IPS-15b (cell line): ENCODE measurements around the gene ANO2.

Experiments
- H3K27me3 ChIP-seq: one replicate; pipeline ENCODE4 v1.6.1; 2013; ENCODE audit warnings: low read length; ENCODE audit not compliant: control insufficient read depth, insufficient read depth
- H3K36me3 ChIP-seq: one replicate; pipeline ENCODE4 v1.6.1; 2013; ENCODE audit warnings: low read length; ENCODE audit not compliant: control insufficient read depth, insufficient read depth
- H3K4me1 ChIP-seq: one replicate; pipeline ENCODE4 v1.6.1; 2013; ENCODE audit warnings: mild to moderate bottlenecking, low read length; ENCODE audit not compliant: control insufficient read depth, insufficient read depth
- H3K4me3 ChIP-seq: one replicate; pipeline ENCODE4 v1.5.1; 2013; ENCODE audit warnings: low read depth, low read length
- H3K9ac ChIP-seq: one replicate; pipeline ENCODE4 v1.6.1; 2013; ENCODE audit warnings: low read depth, mild to moderate bottlenecking, low read length
- H3K9me3 ChIP-seq: one replicate; pipeline ENCODE4 v1.6.1; 2013; ENCODE audit warnings: mild to moderate bottlenecking, low read length; ENCODE audit not compliant: control insufficient read depth, insufficient read depth

Gene ANO2

DNA sequence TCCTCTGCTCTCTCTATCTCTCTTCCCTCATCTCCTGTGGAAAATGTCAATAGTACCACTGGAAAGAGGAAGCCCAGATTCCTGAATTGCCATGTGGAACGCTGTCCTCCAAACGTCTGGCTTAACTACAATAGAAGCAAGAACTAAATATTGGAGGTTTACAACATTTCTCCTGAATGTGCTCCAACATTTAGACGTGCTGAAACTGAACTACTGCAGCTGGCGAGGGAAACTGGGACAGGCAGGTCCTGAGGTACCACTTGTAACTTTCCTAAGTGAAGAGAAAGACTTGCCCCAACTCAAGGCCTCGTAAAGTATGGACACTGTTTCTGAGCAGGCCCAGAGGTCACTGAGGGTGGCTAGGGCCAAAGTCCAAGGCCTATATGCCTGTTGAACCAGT, 325.4 kb downstream of the ANO2 start:
- Histone ChIP-seq H3K4me3 (no peak overlapping the region), H3K4me1 (no peaks in the 10 kb centered on the region), H3K36me3 (no peaks in the 10 kb centered on the region), H3K9ac (no peak overlapping the region), H3K27me3 (no peaks in the 10 kb centered on the region), H3K9me3 (no peaks in the 10 kb centered on the region)

DNA sequence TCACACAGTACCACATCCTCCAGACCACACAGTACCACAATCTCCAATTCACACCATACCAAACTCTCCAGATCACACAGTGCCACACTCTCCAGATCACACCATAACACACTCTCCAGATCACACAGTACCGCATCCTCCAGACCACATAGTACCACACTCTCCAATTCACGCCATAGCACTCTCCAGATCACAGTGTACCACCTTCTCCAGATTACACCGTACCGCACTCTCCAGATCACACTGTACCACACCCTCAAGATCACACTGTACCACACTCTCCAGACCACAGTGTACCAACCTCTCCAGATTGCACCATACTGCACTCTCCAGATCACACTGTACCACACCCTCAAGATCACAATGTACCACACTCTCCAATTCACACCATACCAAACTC, 328.2 kb downstream of the ANO2 start:
- Histone ChIP-seq H3K9ac (no peak overlapping the region), H3K9me3 (no peaks in the 10 kb centered on the region), H3K36me3 (no peaks in the 10 kb centered on the region)

DNA sequence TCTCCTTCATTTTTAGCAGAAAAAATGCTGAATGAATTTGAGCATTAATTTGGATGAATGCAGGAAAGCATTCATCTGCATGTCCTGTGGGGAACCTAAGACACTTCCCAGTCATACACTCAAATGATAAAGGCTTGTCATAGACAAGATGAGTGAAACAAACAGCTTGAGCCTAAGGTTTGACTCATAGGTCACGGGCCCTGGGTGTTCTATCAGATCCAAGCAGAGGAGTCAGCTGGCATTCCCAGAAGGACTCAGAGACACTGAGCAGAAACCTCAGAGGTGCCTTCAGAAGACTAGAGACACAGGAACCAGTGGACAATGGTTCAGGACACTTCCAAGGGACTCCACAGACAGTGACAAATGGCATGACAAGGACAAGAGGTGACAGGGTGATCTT, 329.3 kb downstream of the ANO2 start:
- Histone ChIP-seq H3K9me3 (no peaks in the 10 kb centered on the region), H3K36me3 (no peaks in the 10 kb centered on the region), H3K27me3 (no peaks in the 10 kb centered on the region), H3K9ac (no peak overlapping the region), H3K4me3 (no peak overlapping the region), H3K4me1 (no peaks in the 10 kb centered on the region)

More for the DNA sequence above, 328.2 kb downstream of the ANO2 start:
- Histone ChIP-seq H3K4me1 (no peaks in the 10 kb centered on the region), H3K4me3 (no peak overlapping the region), H3K27me3 (no peaks in the 10 kb centered on the region)

DNA sequence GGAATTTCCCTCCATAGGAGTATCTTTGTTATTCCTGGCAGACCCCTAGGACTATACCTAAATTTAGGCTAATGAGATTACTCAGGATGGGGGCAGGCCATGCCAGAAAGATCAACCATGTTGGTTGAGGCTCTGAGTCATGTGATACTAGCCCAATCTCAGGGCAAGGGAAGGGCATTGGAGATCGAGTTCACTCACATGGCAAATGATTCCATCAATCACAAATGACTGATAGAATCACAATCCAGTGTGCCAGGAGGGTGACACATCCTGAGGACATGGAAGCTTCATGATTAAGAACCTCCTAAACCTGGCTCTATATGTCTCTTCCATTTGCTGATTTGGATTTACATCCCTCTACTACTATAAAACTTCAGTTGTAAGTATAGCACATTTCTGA, 330.8 kb downstream of the ANO2 start:
- H3K9me3 ChIP-seq = no peaks in the 10 kb centered on the region
- no peaks in the 10 kb centered on the region for H3K4me1 ChIP-seq
- H3K4me3 ChIP-seq = no peak overlapping the region
- no peaks in the 10 kb centered on the region for H3K36me3 ChIP-seq
- H3K9ac ChIP-seq = no peak overlapping the region
- H3K27me3 ChIP-seq = no peaks in the 10 kb centered on the region

DNA sequence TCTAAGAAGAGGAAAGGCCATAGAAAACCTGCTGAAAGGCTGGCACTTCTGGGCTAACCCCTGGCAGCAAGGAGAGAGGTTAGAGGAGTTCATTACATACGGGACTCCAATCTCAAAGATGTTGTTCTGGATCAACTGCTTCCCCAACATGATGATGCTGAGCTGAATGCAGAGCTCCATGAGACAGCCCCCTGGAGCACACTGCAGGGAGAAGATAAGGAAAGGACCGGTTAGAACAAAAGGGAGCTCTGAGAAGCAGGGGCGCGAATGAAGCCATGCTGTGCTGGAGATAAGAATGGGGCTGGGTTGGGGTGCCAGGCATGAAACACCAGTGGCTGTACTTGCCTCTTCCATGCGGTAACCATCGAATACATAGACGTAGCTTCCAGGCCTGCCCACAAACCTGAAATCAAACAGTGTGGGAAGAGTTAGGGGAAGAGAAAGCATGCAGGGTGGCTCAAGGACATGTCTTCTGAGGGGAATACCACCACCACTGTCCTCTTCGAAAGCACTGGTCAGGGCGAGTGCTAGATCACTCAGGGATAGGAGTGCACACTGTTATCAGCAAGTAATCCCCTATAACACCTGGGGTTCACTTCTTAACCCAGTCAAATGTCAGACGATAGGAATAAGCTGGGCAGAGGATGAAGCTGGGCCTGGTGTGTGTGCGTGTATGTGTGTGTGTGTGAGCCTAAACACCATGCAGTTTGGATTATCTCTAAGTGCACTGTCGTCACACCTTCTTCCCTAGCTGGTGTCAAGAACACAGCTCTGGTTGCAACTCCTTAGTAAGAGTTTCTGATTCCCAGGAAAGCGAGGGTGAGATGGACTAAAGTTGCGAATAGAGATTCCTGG, 332.3 kb downstream of the ANO2 start:
- H3K9ac ChIP-seq = no peak overlapping the region
- no peaks in the 10 kb centered on the region for H3K27me3 ChIP-seq
- H3K4me1 ChIP-seq = no peaks in the 10 kb centered on the region
- no peaks in the 10 kb centered on the region for H3K9me3 ChIP-seq
- H3K4me3 ChIP-seq = no peak overlapping the region
- H3K36me3 ChIP-seq = no peaks in the 10 kb centered on the region

DNA sequence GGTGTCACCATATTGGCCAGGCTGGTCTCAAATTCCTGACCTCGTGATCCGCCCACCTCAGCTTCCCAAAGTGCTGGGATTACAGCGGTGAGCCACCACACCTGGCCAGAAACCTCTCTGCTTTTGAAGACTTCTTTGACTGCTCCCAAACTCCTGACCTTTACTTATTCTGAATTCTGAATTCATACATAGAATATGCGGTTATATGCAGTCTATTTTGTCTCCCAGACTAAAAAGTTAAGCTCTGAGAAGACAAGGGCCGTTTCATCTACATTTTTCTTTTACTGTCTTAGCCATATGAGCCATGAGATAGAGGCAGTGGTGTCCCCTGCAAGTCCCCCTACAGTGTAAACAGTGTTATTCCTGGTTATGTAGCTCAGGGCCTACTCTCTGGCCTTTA, 333.9 kb downstream of the ANO2 start:
- H3K4me3 ChIP-seq = no peak overlapping the region
- H3K9me3 ChIP-seq = no peaks in the 10 kb centered on the region
- no peak overlapping the region for H3K9ac ChIP-seq
- H3K36me3 ChIP-seq = no peaks in the 10 kb centered on the region
- H3K4me1 ChIP-seq = no peaks in the 10 kb centered on the region
- H3K27me3 ChIP-seq = no peaks in the 10 kb centered on the region

DNA sequence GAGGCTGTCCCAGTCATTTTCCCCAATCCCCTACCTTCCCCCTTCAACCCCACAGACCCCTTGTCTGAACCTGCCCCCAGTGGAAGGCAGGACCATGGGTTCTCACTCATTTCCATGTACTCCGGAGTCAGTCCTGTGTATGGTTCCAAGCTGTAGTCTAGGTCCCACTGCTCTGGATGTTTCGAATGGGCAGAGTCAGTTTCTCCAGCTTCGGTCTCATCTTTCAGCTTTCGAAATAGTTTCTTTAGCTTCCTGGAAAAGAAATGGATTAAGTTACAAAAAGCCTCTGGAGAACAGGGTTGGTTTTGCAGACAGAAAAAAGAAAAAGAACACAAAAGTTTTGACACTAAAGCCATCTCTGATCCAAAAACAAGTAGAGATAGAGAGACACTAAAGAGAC, 345.7 kb downstream of the ANO2 start:
- no peaks in the 10 kb centered on the region for H3K9me3 ChIP-seq
- H3K4me3 ChIP-seq = no peak overlapping the region
- no peaks in the 10 kb centered on the region for H3K27me3 ChIP-seq
- H3K36me3 ChIP-seq = no peaks in the 10 kb centered on the region
- no peaks in the 10 kb centered on the region for H3K4me1 ChIP-seq
- H3K9ac ChIP-seq = no peak overlapping the region

DNA sequence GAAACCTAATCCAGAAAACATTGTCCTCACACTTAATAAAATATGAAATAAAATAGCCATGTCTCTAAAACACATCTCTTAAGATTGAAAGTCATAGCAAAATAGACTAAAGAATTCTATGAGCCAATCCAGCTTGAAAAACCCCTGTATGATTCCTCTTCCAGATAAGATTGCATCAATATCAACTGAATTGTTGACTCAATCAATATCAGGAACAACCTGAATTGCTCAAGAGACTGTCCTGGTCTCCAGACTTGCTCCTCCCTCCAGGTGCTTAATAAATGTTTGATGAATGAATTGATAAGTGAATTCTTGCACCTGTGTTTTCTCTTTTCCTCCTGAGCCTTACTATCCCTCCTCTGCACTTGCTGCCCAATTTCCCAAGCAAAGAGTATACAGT, 351.1 kb downstream of the ANO2 start:
- H3K9ac ChIP-seq = no peak overlapping the region
- no peaks in the 10 kb centered on the region for H3K9me3 ChIP-seq
- no peaks in the 10 kb centered on the region for H3K36me3 ChIP-seq

DNA sequence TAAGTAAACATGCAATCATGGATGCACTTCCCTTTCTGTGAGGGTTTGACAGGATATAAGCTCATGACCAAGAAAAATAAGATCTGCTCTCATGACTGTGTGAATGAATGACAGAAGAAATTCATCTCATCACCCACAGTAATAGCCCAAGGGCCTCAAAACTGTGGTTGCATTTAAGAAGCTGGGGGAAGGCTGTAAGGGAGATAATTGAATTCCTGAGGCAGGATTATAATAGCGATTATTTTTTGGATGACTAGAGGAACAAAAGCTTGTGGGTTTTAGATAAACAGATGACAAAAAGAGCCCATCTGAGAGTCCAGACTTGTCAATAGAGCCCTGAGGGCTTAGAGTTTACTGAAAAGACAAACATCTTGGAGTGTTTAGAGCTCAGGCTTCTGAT, 352.0 kb downstream of the ANO2 start:
- Histone ChIP-seq H3K4me1 (peaks cover 6% of the 10 kb centered on the region), H3K4me3 (no peak overlapping the region), H3K9me3 (no peaks in the 10 kb centered on the region), H3K27me3 (no peaks in the 10 kb centered on the region), H3K36me3 (no peaks in the 10 kb centered on the region), H3K9ac (no peak overlapping the region)

More for the DNA sequence above, 351.1 kb downstream of the ANO2 start:
- Histone ChIP-seq H3K4me1 (no peaks in the 10 kb centered on the region), H3K27me3 (no peaks in the 10 kb centered on the region), H3K4me3 (no peak overlapping the region)

DNA sequence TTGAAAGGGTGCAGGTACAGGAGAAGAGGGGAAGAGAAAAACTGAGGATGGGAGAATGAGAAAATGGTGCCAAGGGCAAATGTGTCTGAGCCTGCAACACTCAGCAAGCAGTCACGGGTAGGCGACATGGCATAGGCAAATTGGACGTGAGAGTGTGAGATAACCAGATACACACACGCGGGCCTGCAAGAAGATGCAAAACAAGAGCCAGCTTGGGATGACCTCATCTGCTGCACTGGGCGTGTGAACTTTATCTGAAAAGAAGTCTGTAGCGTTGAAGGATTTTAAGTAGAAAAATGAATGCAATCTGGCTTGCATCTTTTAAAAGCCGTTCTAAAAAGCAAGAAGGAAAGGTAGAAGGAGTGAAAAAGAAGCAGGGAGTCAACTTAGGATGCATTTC, 352.7 kb downstream of the ANO2 start:
- Histone ChIP-seq H3K9ac (no peak overlapping the region), H3K9me3 (no peaks in the 10 kb centered on the region), H3K4me1 (peaks cover 9% of the 10 kb centered on the region), H3K36me3 (no peaks in the 10 kb centered on the region), H3K4me3 (no peak overlapping the region), H3K27me3 (no peaks in the 10 kb centered on the region)

DNA sequence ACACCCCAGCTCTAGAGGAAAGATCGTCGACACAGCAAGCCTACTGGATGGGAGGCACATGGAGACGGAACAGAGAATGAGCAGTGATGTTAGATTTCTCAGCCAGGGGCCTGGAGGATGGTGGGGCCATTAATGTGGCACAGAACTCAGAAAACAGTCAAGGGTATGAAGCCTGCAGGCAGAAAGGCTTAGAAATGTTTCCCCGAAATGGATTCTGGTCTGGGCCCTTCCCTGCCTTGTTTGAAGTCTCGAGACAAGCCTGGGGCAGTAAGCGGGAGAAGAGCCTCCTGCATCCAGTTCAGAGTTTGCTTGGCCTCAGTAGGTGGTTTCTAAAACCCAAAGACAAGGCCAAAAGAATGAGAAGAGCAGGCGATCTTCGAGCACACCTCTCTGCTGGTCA, 354.7 kb downstream of the ANO2 start:
- H3K27me3 ChIP-seq = no peaks in the 10 kb centered on the region
- H3K9me3 ChIP-seq = no peaks in the 10 kb centered on the region
- H3K9ac ChIP-seq = no peak overlapping the region
- no peak overlapping the region for H3K4me3 ChIP-seq
- peaks cover 21% of the 10 kb centered on the region for H3K4me1 ChIP-seq
- H3K36me3 ChIP-seq = no peaks in the 10 kb centered on the region

DNA sequence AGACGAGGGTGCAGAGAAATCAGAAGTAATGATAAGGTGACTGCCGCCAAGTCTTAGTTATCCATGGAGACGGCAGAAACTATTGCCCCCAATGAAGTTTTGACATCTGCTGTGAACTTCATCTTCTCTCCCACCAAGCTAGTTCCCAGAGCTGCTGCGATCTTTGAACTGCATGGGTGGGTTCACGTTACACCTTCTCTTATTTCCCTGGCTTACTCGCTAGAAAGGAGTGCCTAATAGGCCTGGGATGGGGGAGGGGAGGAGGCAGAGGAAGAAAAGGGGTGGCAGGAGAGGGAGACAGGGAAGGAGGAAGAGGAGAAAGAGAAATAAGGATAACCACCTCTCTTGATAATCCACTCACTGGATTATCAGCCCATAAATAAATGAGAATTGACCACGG, 356.0 kb downstream of the ANO2 start:
- Histone ChIP-seq H3K36me3 (no peaks in the 10 kb centered on the region), H3K9me3 (no peaks in the 10 kb centered on the region), H3K27me3 (no peaks in the 10 kb centered on the region), H3K9ac (no peak overlapping the region), H3K4me3 (no peak overlapping the region), H3K4me1 (peaks cover 21% of the 10 kb centered on the region)
